H9 (cell line): Measurements from ENCODE around the gene F2R. TPM values are rescaled to one million over a fixed set of nuclear protein-coding genes. Genes with fewer than 3 reads are reported as not detected.

Experiments
- DNase-seq: peaks from one replicate; pipeline ENCODE4 v3.0.0-alpha.2; 2017
- H2AFZ ChIP-seq: one replicate; pipeline ENCODE4 v1.6.1; 2013; ENCODE audit warnings: mild to moderate bottlenecking, low read length, control low read depth, moderate library complexity
- H2AK5ac ChIP-seq: 2 replicates; pipeline ENCODE4 v1.6.1; 2013; ENCODE audit warnings: low read length, control low read depth, mixed read lengths; ENCODE audit not compliant: insufficient read length
- H2BK120ac ChIP-seq: one replicate; pipeline ENCODE4 v1.6.1; 2013; ENCODE audit warnings: low read depth, mild to moderate bottlenecking, low read length, control low read depth, inconsistent platforms; ENCODE audit not compliant: poor library complexity, severe bottlenecking
- H2BK12ac ChIP-seq: 2 replicates; pipeline ENCODE4 v1.6.1; 2013; ENCODE audit warnings: low read length, control low read depth, mixed read lengths, low read depth; ENCODE audit not compliant: insufficient read length
- H2BK15ac ChIP-seq: 2 replicates; pipeline ENCODE4 v1.6.1; 2013; ENCODE audit warnings: low read depth, low read length, control low read depth
- H2BK20ac ChIP-seq: one replicate; pipeline ENCODE4 v1.6.1; 2013; ENCODE audit warnings: low read depth, mild to moderate bottlenecking, low read length, control low read depth, inconsistent platforms; ENCODE audit not compliant: poor library complexity, severe bottlenecking
- H2BK5ac ChIP-seq: 2 replicates; pipeline ENCODE4 v1.6.1; 2013; ENCODE audit warnings: low read length, control low read depth, mixed read lengths; ENCODE audit not compliant: insufficient read length
- H3K14ac ChIP-seq: 2 replicates; pipeline ENCODE4 v1.6.1; 2013; ENCODE audit warnings: low read length, control low read depth; ENCODE audit not compliant: insufficient read depth
- H3K18ac ChIP-seq: 2 replicates; pipeline ENCODE4 v1.6.1; 2013; ENCODE audit warnings: low read depth, mild to moderate bottlenecking, mixed read lengths, low read length, control low read depth; ENCODE audit not compliant: insufficient read length
- H3K23ac ChIP-seq: 2 replicates; pipeline ENCODE4 v1.6.1; 2013; ENCODE audit warnings: low read length, control low read depth, mixed read lengths, low read depth; ENCODE audit not compliant: insufficient read length
- H3K23me2 ChIP-seq: 2 replicates; pipeline ENCODE4 v1.6.1; 2013; ENCODE audit warnings: low read depth, mild to moderate bottlenecking, mixed read lengths, low read length, control low read depth; ENCODE audit not compliant: insufficient read length, poor library complexity, severe bottlenecking
- H3K27ac ChIP-seq: 2 replicates; pipeline ENCODE4 v1.5.1; 2013; ENCODE audit warnings: low read length, control low read depth, mixed read lengths, low read depth; ENCODE audit not compliant: insufficient read length
- H3K27me3 ChIP-seq: 2 replicates; pipeline ENCODE4 v1.6.1; 2013; ENCODE audit warnings: low read length, control low read depth, inconsistent platforms; ENCODE audit not compliant: insufficient read depth
- H3K4ac ChIP-seq: 2 replicates; pipeline ENCODE4 v1.6.1; 2013; ENCODE audit warnings: low read depth, mild to moderate bottlenecking, control low read depth, inconsistent platforms, low read length, moderate library complexity
- H3K4me1 ChIP-seq: 2 replicates; pipeline ENCODE4 v1.6.1; 2013; ENCODE audit warnings: low read length, control low read depth, inconsistent platforms; ENCODE audit not compliant: insufficient read depth
- H3K4me2 ChIP-seq: 2 replicates; pipeline ENCODE4 v1.6.1; 2013; ENCODE audit warnings: low read length, control low read depth, mixed read lengths; ENCODE audit not compliant: insufficient read length, insufficient read depth
- H3K56ac ChIP-seq: 2 replicates; pipeline ENCODE4 v1.6.1; 2013; ENCODE audit warnings: low read depth, mild to moderate bottlenecking, mixed read lengths, low read length, control low read depth; ENCODE audit not compliant: insufficient read length
- H3K79me1 ChIP-seq: 2 replicates; pipeline ENCODE4 v1.6.1; 2013; ENCODE audit warnings: low read depth, mild to moderate bottlenecking, moderate library complexity, low read length, control low read depth, inconsistent platforms; ENCODE audit not compliant: insufficient read depth, poor library complexity, severe bottlenecking
- H3K79me2 ChIP-seq: 2 replicates; pipeline ENCODE4 v1.6.1; 2013; ENCODE audit warnings: low read length, control low read depth, inconsistent platforms; ENCODE audit not compliant: insufficient read depth
- H3K9ac ChIP-seq: 2 replicates; pipeline ENCODE4 v1.6.1; 2013; ENCODE audit warnings: low read length, control low read depth, mixed read lengths; ENCODE audit not compliant: insufficient read length; ENCODE audit errors: extremely low read depth
- H3K9me3 ChIP-seq: one replicate; pipeline ENCODE4 v1.6.1; 2013; ENCODE audit warnings: low read depth, low read length, inconsistent platforms; ENCODE audit not compliant: control insufficient read depth
- H3T11ph ChIP-seq: one replicate; pipeline ENCODE4 v1.6.1; 2013; ENCODE audit warnings: mild to moderate bottlenecking, low read length, control low read depth, inconsistent platforms
- H4K20me1 ChIP-seq: one replicate; pipeline ENCODE4 v1.6.1; 2013; ENCODE audit not compliant: control insufficient read depth, insufficient read length, insufficient read depth
- H4K5ac ChIP-seq: 2 replicates; pipeline ENCODE4 v1.6.1; 2013; ENCODE audit warnings: low read depth, mild to moderate bottlenecking, mixed read lengths, low read length, control low read depth; ENCODE audit not compliant: insufficient read length
- H4K8ac ChIP-seq: replicated peaks from 2 replicates; pipeline ENCODE4 v1.6.1; 2013; ENCODE audit warnings: low read length, control low read depth, mixed read lengths, low read depth; ENCODE audit not compliant: insufficient read length
- H4K91ac ChIP-seq: 2 replicates; pipeline ENCODE4 v1.6.1; 2013; ENCODE audit warnings: low read depth, mild to moderate bottlenecking, moderate library complexity, mixed read lengths, low read length, control low read depth; ENCODE audit not compliant: insufficient read length
- H3K27ac Mint-ChIP-seq, 3 experiments: 2 replicates in 2 of 3; 3 replicates in 1 of 3; pipeline ENCODE4 v1.8.0; 2020 to 2021; ENCODE audit warnings: mixed read lengths in 3 of 3, mild to moderate bottlenecking in 1 of 3, moderate library complexity in 1 of 3
- H3K27me3 Mint-ChIP-seq: 2 replicates; pipeline ENCODE4 v1.8.0; 2021; ENCODE audit warnings: low read depth, mild to moderate bottlenecking, moderate library complexity, mixed read lengths
- H3K36me3 Mint-ChIP-seq, 3 experiments: 2 replicates in 2 of 3; 3 replicates in 1 of 3; pipeline ENCODE4 v1.8.0; 2020 to 2021; ENCODE audit warnings: low read depth in 3 of 3, mixed read lengths in 3 of 3; ENCODE audit not compliant: insufficient read depth in 1 of 3
- H3K4me1 Mint-ChIP-seq, 2 experiments: 2 replicates each; pipeline ENCODE4 v1.8.0; 2020; ENCODE audit warnings: mixed read lengths in 2 of 2
- H3K4me3 Mint-ChIP-seq, 2 experiments: 2 replicates in 1 of 2; 3 replicates in 1 of 2; pipeline ENCODE4 v1.8.0; 2020 to 2021; ENCODE audit warnings: mild to moderate bottlenecking in 2 of 2, mixed read lengths in 2 of 2, moderate library complexity in 1 of 2
- H3K9me3 Mint-ChIP-seq, 2 experiments: 2 replicates in 1 of 2; 3 replicates in 1 of 2; pipeline ENCODE4 v1.8.0; 2020; ENCODE audit warnings: mild to moderate bottlenecking in 2 of 2, mixed read lengths in 2 of 2, moderate library complexity in 1 of 2
- CTCF ChIP-seq: fragments of 200-600 bp; sonication (generic); conservative IDR thresholded peaks from 3 replicates; pipeline ENCODE4 v1.8.0; 2021; ENCODE audit warnings: antibody characterized with exemption, mild to moderate bottlenecking
- WGBS: extraction: QIAGEN DNeasy Blood & Tissue Kit; methylation state at CpG from one replicate; pipeline ENCODE4 v1.1.7; 2013; ENCODE audit warnings: missing lambda C conversion rate, low lambda C conversion rate, mixed read lengths; ENCODE audit not compliant: insufficient read length; ENCODE audit errors: extremely low coverage; 5-methylcytosine and 5-hydroxymethylcytosine counted together
- total RNA-seq: library from RNA; stranded (reverse); gene quantifications from 2 replicates; pipeline ENCODE4 v1.2.1, GENCODE V29; 2021

F2R gene
- total RNA-seq, 1 experiment from 2014 or later: 14.8 TPM

- Histone ChIP-seq H3K4ac (no peak overlapping the region), H3K79me2 (no peaks in the 10 kb centered on the region; the same call in 1 of the 2 replicates)
Measured at GRCh38 chr5:76718880-76719279, 3.0 kb downstream of the F2R start.

More at GRCh38 chr5:76718880-76719279, 3.0 kb downstream of the F2R start:
- H3K36me3 Mint-ChIP-seq: peaks cover 3 to 4% (median 4%) of the 10 kb centered on the region in 3 experiments; a peak in 4 of 7 replicates
- Histone ChIP-seq H4K8ac (no peak overlapping the region), H2BK12ac (no peak overlapping the region), H2AFZ (no peak overlapping the region), H3K56ac (no peak overlapping the region), H2AK5ac (no peak overlapping the region), H3K79me1 (peaks cover 8% of the 10 kb centered on the region), H3K18ac (no peak overlapping the region), H3K4me1 (peaks cover 4% of the 10 kb centered on the region; the same call in 1 of the 2 replicates), H2BK15ac (no peak overlapping the region), H2BK120ac (no peak overlapping the region), H2BK5ac (no peak overlapping the region), H3K27ac (no peak overlapping the region), H4K20me1 (no peaks in the 10 kb centered on the region), H2BK20ac (no peak overlapping the region), H4K91ac (no peak overlapping the region), H3K9ac (no peak overlapping the region), H3K14ac (no peak overlapping the region), H3K9me3 (no peaks in the 10 kb centered on the region), H4K5ac (no peak overlapping the region), H3K27me3 (peaks cover 2% of the 10 kb centered on the region; the same call in 1 of the 2 replicates), H3K23ac (no peak overlapping the region), H3T11ph (no peak overlapping the region), H3K23me2 (peaks cover 18% of the 10 kb centered on the region), H3K4me2 (no peak overlapping the region)
- TF ChIP-seq CTCF: no peak
- H3K27ac Mint-ChIP-seq: no peak overlapping the region; a peak in 1 of 7 replicates
- H3K27me3 Mint-ChIP-seq: peaks cover 22% of the 10 kb centered on the region
- no peaks in the 10 kb centered on the region for H3K9me3 Mint-ChIP-seq
- no CpG with 5 or more reads among the region's 4 CpGs for WGBS
- no peak for DNase-seq
- no peak overlapping the region for H3K4me3 Mint-ChIP-seq
- peaks cover 12 to 16% of the 10 kb centered on the region in 2 experiments for H3K4me1 Mint-ChIP-seq
